ENCODE measurements around the gene WIPF1. TPM values are rescaled to one million over a fixed set of nuclear protein-coding genes. Genes with fewer than 3 reads are reported as not detected.
"Not testable (repeated sequence)": the region's sequence is repeated elsewhere in the genome, so short reads cannot be mapped to it uniquely, and the experiment has no call there.

The WIPF1 gene
- total RNA-seq, 6 experiments from 2014 or later: 33.0 to 41.7 (median 38.5) TPM

GRCh38 chr2:174551697-174552096, 45.9 kb downstream of the WIPF1 start:
- Mint-ChIP-seq H3K27ac (no peak overlapping the region), H3K27me3 (ENCODE audit: insufficient read depth) (peaks cover 8% of the 10 kb centered on the region), H3K36me3 (ENCODE audit: low read depth) (0 out of 2 replicates have a peak, but pooled peaks cover 4% of the 10 kb centered on the region), H3K4me3 (no peak overlapping the region), H3K9me3 (peaks cover 6% of the 10 kb centered on the region; the same call in 1 of the 2 replicates), H3K4me1 (ENCODE audit: low read depth) (0 out of 2 replicates have a peak, but pooled peaks cover 5% of the 10 kb centered on the region)
- DNase-seq: no peak
- TF ChIP-seq CTCF (IDR thresholded peaks at IDR 0.05): no peak

- not testable (repeated sequence) for DNase-seq; H3K9me3 Mint-ChIP-seq; H3K36me3 Mint-ChIP-seq (ENCODE audit: low read depth); H3K4me3 Mint-ChIP-seq; H3K4me1 Mint-ChIP-seq (ENCODE audit: low read depth); H3K27ac Mint-ChIP-seq
- peaks cover 21% of the 10 kb centered on the region for H3K27me3 Mint-ChIP-seq (ENCODE audit: insufficient read depth)
Observed at GRCh38 chr2:174548646-174549045, 49.0 kb downstream of the WIPF1 start.

GRCh38 chr2:174548021-174548420, 49.6 kb downstream of the WIPF1 start:
- peaks cover 23% of the 10 kb centered on the region for H3K27me3 Mint-ChIP-seq (ENCODE audit: insufficient read depth)
- not testable (repeated sequence) for H3K36me3 Mint-ChIP-seq (ENCODE audit: low read depth); H3K9me3 Mint-ChIP-seq; DNase-seq; H3K27ac Mint-ChIP-seq; H3K4me1 Mint-ChIP-seq (ENCODE audit: low read depth); H3K4me3 Mint-ChIP-seq

GRCh38 chr2:174546519-174547506, 50.8 kb downstream of the WIPF1 start:
- Mint-ChIP-seq H3K9me3 (no peaks in the 10 kb centered on the region), H3K4me3 (no peak overlapping the region), H3K4me1 (ENCODE audit: low read depth) (0 out of 2 replicates have a peak, but pooled peaks cover 5% of the 10 kb centered on the region), H3K27me3 (ENCODE audit: insufficient read depth) (peaks cover 26% of the 10 kb centered on the region), H3K36me3 (ENCODE audit: low read depth) (no peaks in the 10 kb centered on the region), H3K27ac (no peak overlapping the region)
- peak; percentile 69 for TF ChIP-seq CTCF (IDR thresholded peaks at IDR 0.05)
- DNase-seq: peak; percentile 53

GRCh38 chr2:174545240-174545639, 52.4 kb downstream of the WIPF1 start:
- H3K36me3 Mint-ChIP-seq (ENCODE audit: low read depth): no peaks in the 10 kb centered on the region
- no peak overlapping the region for H3K27ac Mint-ChIP-seq
- H3K9me3 Mint-ChIP-seq: no peaks in the 10 kb centered on the region
- 0 out of 2 replicates have a peak, but pooled peaks cover 5% of the 10 kb centered on the region for H3K4me1 Mint-ChIP-seq (ENCODE audit: low read depth)
- no peak for DNase-seq
- no peak overlapping the region for H3K4me3 Mint-ChIP-seq
- TF ChIP-seq CTCF (IDR thresholded peaks at IDR 0.05): no peak
- H3K27me3 Mint-ChIP-seq (ENCODE audit: insufficient read depth): peaks cover 26% of the 10 kb centered on the region

- DNase-seq: no peak
- TF ChIP-seq CTCF (IDR thresholded peaks at IDR 0.05): no peak
- Mint-ChIP-seq H3K9me3 (no peaks in the 10 kb centered on the region), H3K27ac (no peak overlapping the region), H3K36me3 (ENCODE audit: low read depth) (no peaks in the 10 kb centered on the region), H3K27me3 (ENCODE audit: insufficient read depth) (peaks cover 25% of the 10 kb centered on the region), H3K4me3 (no peak overlapping the region), H3K4me1 (ENCODE audit: low read depth) (0 out of 2 replicates have a peak, but pooled peaks cover 5% of the 10 kb centered on the region)
Observed at GRCh38 chr2:174544802-174545201, 52.8 kb downstream of the WIPF1 start.
